CD14-positive monocyte (primary cell): ENCODE results near the gene TREX2. TPM values are rescaled to one million over a fixed set of nuclear protein-coding genes. Genes with fewer than 3 reads are reported as not detected.

ENCODE experiments used
- DNase-seq, 3 donors: peaks; one replicate each; pipeline ENCODE4 v3.0.0-alpha.2; 2011 to 2022
- H2AFZ ChIP-seq: 2 replicates; pipeline ENCODE4 v1.6.0; 2012; ENCODE audit warnings: mild to moderate bottlenecking, low read depth, low read length, inconsistent platforms; ENCODE audit not compliant: insufficient read depth, poor library complexity, severe bottlenecking
- H3K27ac ChIP-seq, 2 donors: 1 replicate in 1 of 2; 2 replicates in 1 of 2; pipeline ENCODE4 v1.5.1; 2012 to 2013; ENCODE audit warnings: low read length in 2 of 2, control low read depth in 1 of 2, inconsistent platforms in 1 of 2, low read depth in 1 of 2, mild to moderate bottlenecking in 1 of 2
- H3K27me3 ChIP-seq, 2 donors: one replicate each; pipeline versions ENCODE4 v1.6.0 to v1.6.1; 2011 to 2013; ENCODE audit warnings: low read length in 2 of 2; ENCODE audit not compliant: control insufficient read depth in 2 of 2, insufficient read depth in 2 of 2
- H3K36me3 ChIP-seq, 2 donors: replicated peaks in 1 of 2; 1 replicate in 1 of 2; 2 replicates in 1 of 2; pipeline versions ENCODE4 v1.5.1 to v1.6.1; 2012 to 2013; ENCODE audit warnings: low read length in 2 of 2, control low read depth in 1 of 2, inconsistent platforms in 1 of 2, mild to moderate bottlenecking in 1 of 2; ENCODE audit not compliant: insufficient read depth in 2 of 2, control insufficient read depth in 1 of 2
- H3K4me1 ChIP-seq, 2 donors: 1 replicate in 1 of 2; 2 replicates in 1 of 2; pipeline versions ENCODE4 v1.5.1 to v1.6.1; 2012 to 2013; ENCODE audit warnings: low read length in 2 of 2, control low read depth in 1 of 2, inconsistent platforms in 1 of 2, mild to moderate bottlenecking in 1 of 2, moderate library complexity in 1 of 2; ENCODE audit not compliant: insufficient read depth in 2 of 2, control insufficient read depth in 1 of 2
- H3K4me2 ChIP-seq: replicated peaks from 2 replicates; pipeline ENCODE3; 2012; ENCODE audit warnings: low read length, moderate library complexity, mild to moderate bottlenecking; ENCODE audit not compliant: poor library complexity, severe bottlenecking; ENCODE audit errors: extremely low read depth
- H3K4me3 ChIP-seq, 3 experiments: fragments of 200-600 bp in 1 of 3; sonication (generic) in 1 of 3; replicated peaks in 1 of 3; 1 replicate in 2 of 3; 2 replicates in 1 of 3; pipeline ENCODE4 v1.5.1; 2011 to 2013; ENCODE audit warnings: low read length in 3 of 3, mild to moderate bottlenecking in 3 of 3, control low read depth in 2 of 3, low read depth in 2 of 3, inconsistent platforms in 1 of 3, moderate library complexity in 1 of 3
- H3K79me2 ChIP-seq: 2 replicates; pipeline ENCODE4 v1.6.0; 2012; ENCODE audit warnings: mild to moderate bottlenecking, control low read depth, inconsistent platforms, low read length, moderate library complexity; ENCODE audit not compliant: insufficient read depth
- H3K9ac ChIP-seq: 2 replicates; pipeline ENCODE4 v1.6.0; 2017; ENCODE audit warnings: low read length, mild to moderate bottlenecking; ENCODE audit not compliant: insufficient read depth, poor library complexity, severe bottlenecking
- H3K9me3 ChIP-seq, 2 donors: replicated peaks in 1 of 2; 1 replicate in 1 of 2; 2 replicates in 1 of 2; pipeline versions ENCODE4 v1.5.1 to v1.6.1; 2012 to 2013; ENCODE audit warnings: low read length in 2 of 2, control low read depth in 1 of 2; ENCODE audit not compliant: control insufficient read depth in 1 of 2, insufficient read depth in 1 of 2
- H4K20me1 ChIP-seq: 2 replicates; pipeline ENCODE4 v1.6.0; 2012; ENCODE audit warnings: mild to moderate bottlenecking, low read length, control low read depth, moderate library complexity; ENCODE audit not compliant: insufficient read depth
- H3K27ac Mint-ChIP-seq, 7 donors: one replicate each; pipeline ENCODE4 v1.8.0; 2020; ENCODE audit warnings: mild to moderate bottlenecking in 7 of 7, mixed read lengths in 7 of 7, moderate library complexity in 6 of 7, inconsistent platforms in 2 of 7
- H3K27me3 Mint-ChIP-seq, 3 donors: one replicate each; pipeline ENCODE4 v1.8.0; 2021 to 2022; ENCODE audit warnings: low read depth in 3 of 3, mild to moderate bottlenecking in 3 of 3, mixed read lengths in 3 of 3, moderate library complexity in 3 of 3, inconsistent platforms in 1 of 3
- H3K36me3 Mint-ChIP-seq, 2 donors: one replicate each; pipeline ENCODE4 v1.8.0; 2020; ENCODE audit warnings: mixed read lengths in 2 of 2, inconsistent platforms in 1 of 2, mild to moderate bottlenecking in 1 of 2
- H3K4me1 Mint-ChIP-seq: one replicate; pipeline ENCODE4 v1.8.0; 2020; ENCODE audit warnings: mild to moderate bottlenecking, mixed read lengths
- H3K4me3 Mint-ChIP-seq, 2 donors: one replicate each; pipeline ENCODE4 v1.8.0; 2020; ENCODE audit warnings: mild to moderate bottlenecking in 2 of 2, mixed read lengths in 2 of 2, moderate library complexity in 1 of 2
- H3K9me3 Mint-ChIP-seq, 7 donors: one replicate each; pipeline ENCODE4 v1.8.0; 2020 to 2022; ENCODE audit warnings: mixed read lengths in 7 of 7, mild to moderate bottlenecking in 6 of 7, moderate library complexity in 6 of 7, inconsistent platforms in 2 of 7
- CTCF ChIP-seq: fragments of 200-600 bp; IDR thresholded peaks from one replicate; pipeline ENCODE4 v1.8.0; 2022; ENCODE audit warnings: antibody characterized with exemption, mild to moderate bottlenecking
- WGBS: methylation state at CpG from one replicate; pipeline ENCODE4 v1.1.5; 2013; ENCODE audit warnings: missing lambda C conversion rate; ENCODE audit not compliant: insufficient coverage; 5-methylcytosine and 5-hydroxymethylcytosine counted together
- intact Hi-C, 2 donors: fragments of 100-400 bp; cut with micrococcal nuclease; formaldehyde crosslinking; loops; one replicate each; pipeline versions ENCODE4 v1.15.0 to v1.15.1; 2023
- polyA plus RNA-seq, 3 donors: library from polyadenylated mRNA; depleted of rRNA in 1 of 3; unstranded in 2 of 3; stranded (reverse) in 1 of 3; fragments of 300-500 nt in 2 of 3; fragments of >200 nt in 1 of 3; fragmentation: Illumina TruSeq in 2 of 3; gene quantifications; 1 replicate in 2 of 3; 2 replicates in 1 of 3; pipeline ENCODE4 v1.2.3, GENCODE V29; 2012 to 2021
- small RNA-seq: library from RNA; depleted of rRNA; stranded (forward); fragments of <200 nt; gene quantifications from one replicate; pipeline ENCODE3, GENCODE V24; 2012; ENCODE audit warnings: low read depth; ENCODE audit not compliant: insufficient read length

TREX2 gene
- polyA plus RNA-seq, 3 donors, result 1.5 TPM; not detected in 2

- Mint-ChIP-seq H3K4me1 (peaks cover 1% of the 10 kb centered on the region), H3K36me3 (no peaks in the 10 kb centered on the region), H3K27me3 (peaks cover 0 to 8% (median 3%) of the 10 kb centered on the region in 3 donors), H3K27ac (no peak overlapping the region), H3K9me3 (peaks cover 0 to 4% (median 0%) of the 10 kb centered on the region in 7 donors), H3K4me3 (no peak overlapping the region)
- no peak for TF ChIP-seq CTCF
- H3K27ac ChIP-seq, result no peak overlapping the region
- H3K27me3 ChIP-seq, result no peaks in the 10 kb centered on the region
- no peak overlapping the region for H3K9ac ChIP-seq
- no peaks in the 10 kb centered on the region for H4K20me1 ChIP-seq
- WGBS, result 88% methylated on average over 6 of the region's 13 CpGs
- intact Hi-C loops, result no loop called here
- no peaks in the 10 kb centered on the region for H3K79me2 ChIP-seq
- no peak overlapping the region for H2AFZ ChIP-seq
- DNase-seq, result no peak
- no peaks in the 10 kb centered on the region for H3K4me1 ChIP-seq
- H3K4me2 ChIP-seq, result no peak overlapping the region
- H3K4me3 ChIP-seq, result no peak overlapping the region
- H3K36me3 ChIP-seq, result no peaks in the 10 kb centered on the region
- H3K9me3 ChIP-seq, result peaks cover 0 to 12% of the 10 kb centered on the region in 2 donors
Observed at GRCh38 chrX:153394612-153395011, 51.2 kb downstream of the TREX2 start.

Small RNA genes lying within 50 kb of the gene (small RNA-seq; reads per million reads assigned to genes)
- not detected for gene RN7SL667P

Other genes with a start within 250 kb of the TREX2 start
- gene PNMA6F, start 124.3 kb downstream of the TREX2 start, polyA plus RNA-seq, result not detected
- 1 to 10 TPM; 1.0 to 4.7 (median 2.1) TPM for gene ZNF275, start 111.9 kb downstream of the TREX2 start, polyA plus RNA-seq
- not detected for gene PNMA6E, start 44.7 kb downstream of the TREX2 start, polyA plus RNA-seq
- under 1 TPM; 0.04 to 0.96 (median 0.13) TPM for gene ZFP92, start 34.6 kb downstream of the TREX2 start, polyA plus RNA-seq
- gene HAUS7, start 24.5 kb upstream of the TREX2 start, polyA plus RNA-seq, result 10 to 100 TPM; 23.8 to 37.5 (median 26.7) TPM
- not detected for gene BGN, start 48.9 kb upstream of the TREX2 start, polyA plus RNA-seq
- under 1 TPM in 1 of 3 donors, not detected in 2; 0.01 TPM for gene ATP2B3, start 71.6 kb upstream of the TREX2 start, polyA plus RNA-seq
- gene CCNQ, start 153.1 kb upstream of the TREX2 start, polyA plus RNA-seq, result 10 to 100 TPM; 21.8 to 35.6 (median 29.3) TPM
- not detected for gene DUSP9, start 201.1 kb upstream of the TREX2 start, polyA plus RNA-seq
- gene PNCK, start 227.8 kb upstream of the TREX2 start, polyA plus RNA-seq, result not detected
- gene SLC6A8, start 241.9 kb upstream of the TREX2 start, polyA plus RNA-seq, result 1 to 10 TPM in 1 of 3 donors, under 1 TPM in 2; 0.23 to 5.6 (median 0.85) TPM